ENCODE measurements around the gene NAT10.
"Not testable (repeated sequence)": the region's sequence is repeated elsewhere in the genome, so short reads cannot be mapped to it uniquely, and the experiment has no call there.

NAT10 gene

DNA sequence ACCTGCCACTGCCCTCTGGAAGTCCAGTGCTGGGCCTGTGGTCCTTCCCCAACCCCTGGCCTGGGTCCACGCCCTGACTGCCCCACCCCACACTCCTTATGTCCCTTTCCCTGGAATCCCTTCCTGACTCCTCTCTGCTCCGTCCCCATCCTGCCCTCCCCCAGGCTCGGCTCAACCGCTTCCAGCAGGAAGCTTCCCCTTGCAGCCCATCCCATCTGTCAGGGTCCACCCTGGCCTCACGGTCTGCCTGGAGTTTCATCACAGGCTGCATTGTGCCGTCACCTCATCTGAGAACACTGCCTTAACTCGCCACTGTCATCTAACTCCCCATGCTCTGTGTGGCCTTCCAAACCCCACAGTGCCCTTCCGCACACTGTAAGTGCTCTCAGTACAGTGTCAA lies 64.3 kb downstream of the NAT10 start:
- no peak for DNase-seq

DNA sequence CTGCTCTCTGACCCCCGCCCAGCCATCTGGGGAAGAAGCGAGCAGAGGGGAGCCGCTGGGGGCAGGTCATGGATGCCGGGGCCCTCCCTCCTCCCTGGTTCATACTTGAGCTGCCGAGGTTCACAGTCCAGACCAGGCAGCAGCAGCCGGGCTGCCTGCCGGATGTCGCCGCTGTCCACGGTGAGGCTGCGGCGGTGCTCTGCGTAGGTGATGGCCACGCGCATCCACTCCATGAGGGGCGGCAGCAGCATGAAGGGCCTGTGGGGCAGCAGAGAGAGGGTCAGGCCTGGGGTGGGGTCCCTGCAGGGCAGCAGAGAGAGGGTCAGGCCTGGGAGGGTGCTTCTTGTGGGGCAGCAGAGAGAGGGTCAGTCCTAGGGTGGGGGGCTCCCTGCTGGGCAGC lies 67.6 kb downstream of the NAT10 start:
- no peak for DNase-seq

DNA sequence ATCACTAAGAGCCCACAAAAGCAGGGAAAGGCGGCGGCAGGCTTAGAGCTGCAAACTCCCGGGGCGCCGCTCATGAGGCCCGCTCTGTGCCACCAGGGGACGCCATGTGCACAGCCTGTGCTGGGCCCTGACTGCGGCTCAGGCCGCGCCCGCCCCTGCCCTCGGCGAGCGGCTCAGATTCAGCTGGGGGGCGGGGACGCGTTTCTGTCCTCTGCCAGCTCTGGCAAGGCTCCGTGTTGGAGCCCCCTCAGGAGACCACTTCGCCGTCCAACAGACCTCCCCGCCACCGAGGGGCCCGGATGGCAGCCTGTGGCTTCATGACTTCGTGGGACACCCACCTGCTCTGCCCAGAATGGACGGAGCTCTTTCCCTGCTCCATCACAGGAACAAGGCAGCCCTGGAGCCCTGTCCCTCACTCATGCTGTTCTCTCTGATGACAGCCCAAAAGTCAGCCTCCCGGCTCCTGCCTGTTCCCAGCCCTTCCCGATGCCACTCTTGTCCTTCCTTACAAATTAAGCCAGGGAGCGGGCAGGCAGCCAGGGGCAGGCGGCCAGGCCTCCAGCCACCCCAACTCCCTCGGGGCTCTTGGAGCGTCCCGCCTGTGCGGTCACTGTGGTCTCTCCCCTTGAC lies 69.1 kb downstream of the NAT10 start:
- peak; percentile 64 for DNase-seq

DNA sequence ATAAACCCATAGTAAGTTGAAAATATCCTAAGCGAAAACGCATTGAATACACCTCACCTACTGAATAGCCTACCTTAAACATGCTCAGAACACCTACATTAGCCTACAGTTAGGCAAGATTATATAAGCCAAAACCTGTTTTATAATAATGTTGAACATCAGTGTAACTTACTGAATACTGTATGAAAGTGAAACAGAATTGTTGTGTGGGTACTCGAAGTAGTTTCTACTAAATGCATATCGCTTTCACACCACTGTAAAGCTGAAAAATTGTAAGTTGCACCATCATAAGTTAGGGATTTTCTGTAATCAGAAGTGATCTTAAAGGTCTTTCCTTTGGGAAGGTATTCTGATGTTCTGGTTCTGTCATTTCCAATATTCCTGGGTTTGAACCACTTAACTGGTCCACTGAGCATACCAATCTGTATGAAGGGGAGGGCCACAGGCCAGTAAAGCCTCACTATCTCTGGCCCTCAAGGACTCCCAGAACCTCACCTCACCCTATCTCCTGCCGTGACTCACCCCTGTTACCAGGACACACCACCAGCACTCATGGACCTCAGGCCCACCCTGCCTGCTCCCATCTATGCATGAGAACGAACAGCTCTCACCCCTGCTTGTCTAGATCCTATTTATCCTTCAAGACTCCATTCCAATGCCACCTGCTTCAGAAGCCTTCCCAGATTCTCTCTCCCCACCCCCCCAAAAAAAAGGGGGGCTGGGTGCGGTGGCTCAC lies 70.0 kb downstream of the NAT10 start:
- no peak for DNase-seq

DNA sequence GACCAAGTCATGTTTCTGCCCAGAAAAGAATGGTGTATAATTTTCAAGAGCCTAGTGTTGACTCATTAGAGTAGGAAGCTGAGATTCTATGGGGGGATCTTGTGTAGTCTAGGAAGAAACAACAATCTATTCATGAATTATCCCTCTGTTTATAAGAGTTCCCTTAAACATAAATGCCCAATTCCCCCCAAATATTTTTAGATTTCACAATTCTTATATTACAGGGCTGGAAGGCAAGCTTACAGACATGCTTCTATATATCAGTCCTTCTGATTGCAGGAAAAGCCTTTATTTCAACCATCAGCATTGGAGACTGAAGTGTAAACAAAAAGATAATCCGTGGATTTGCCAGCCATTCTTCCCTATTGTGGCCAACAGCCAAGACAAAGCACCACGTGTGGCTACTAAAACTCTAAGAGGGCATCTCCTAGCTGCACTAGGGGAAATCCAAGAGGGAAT lies 71.4 kb downstream of the NAT10 start:
- no peak for DNase-seq

DNA sequence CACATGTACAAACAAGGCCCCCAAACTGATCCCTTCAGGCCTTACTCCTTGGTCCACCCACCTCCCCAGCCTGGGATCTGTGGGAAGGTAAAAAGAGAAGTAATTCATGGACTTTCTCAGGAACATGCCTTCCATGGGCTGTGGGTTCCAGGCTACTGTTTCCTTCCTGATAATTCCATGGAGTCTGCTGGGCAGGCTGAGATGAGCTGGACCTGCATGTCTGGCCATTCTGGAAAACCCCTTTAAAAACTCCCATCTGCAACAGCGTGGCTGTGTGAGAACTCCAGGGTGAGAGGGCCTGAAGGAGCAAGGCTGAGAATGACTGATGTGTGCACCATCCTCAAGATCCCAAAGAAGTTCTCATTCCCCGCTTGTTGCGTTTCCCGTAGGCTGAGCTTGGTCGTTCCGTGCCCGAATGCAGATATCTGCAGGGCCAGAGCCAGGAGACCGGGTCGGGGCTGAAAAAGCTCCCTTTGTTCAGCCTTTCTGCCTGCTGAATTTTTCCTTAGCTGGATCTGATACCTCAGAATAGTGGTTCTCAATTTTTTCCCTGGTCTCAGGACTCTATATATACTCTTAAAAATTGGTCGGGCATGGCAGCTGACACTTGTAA lies 72.9 kb downstream of the NAT10 start:
- DNase-seq = no peak

DNA sequence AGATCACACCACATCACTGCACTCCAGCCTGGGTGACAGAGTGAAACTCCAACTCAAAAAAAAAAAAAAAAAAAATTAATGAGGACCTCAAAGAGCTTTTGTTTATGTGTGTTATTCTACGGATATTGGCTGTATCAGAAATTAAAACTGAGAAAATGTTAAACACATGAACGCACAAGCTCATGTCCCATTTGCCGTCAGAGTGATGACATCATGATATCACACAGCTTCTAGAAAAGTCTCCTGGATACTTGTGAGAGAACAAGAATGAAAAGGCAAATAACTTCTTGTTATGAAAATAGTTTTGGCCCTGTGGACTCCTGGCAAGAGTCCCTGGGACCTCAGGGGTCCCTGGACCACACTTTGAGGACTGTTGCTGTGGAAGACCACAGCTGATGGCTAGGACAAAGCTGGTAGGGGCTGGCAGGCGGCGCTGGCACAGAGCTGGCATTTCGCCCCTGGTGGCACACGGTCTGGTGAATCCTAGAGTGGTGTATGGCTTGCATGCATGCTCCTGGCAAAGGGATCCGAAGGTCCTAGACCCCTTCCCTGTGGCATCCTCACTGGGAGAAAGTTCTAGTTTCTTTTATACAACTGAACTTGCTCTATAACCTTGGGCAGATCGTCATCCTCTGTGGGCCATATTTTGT lies 73.7 kb downstream of the NAT10 start:
- no peak for DNase-seq

DNA sequence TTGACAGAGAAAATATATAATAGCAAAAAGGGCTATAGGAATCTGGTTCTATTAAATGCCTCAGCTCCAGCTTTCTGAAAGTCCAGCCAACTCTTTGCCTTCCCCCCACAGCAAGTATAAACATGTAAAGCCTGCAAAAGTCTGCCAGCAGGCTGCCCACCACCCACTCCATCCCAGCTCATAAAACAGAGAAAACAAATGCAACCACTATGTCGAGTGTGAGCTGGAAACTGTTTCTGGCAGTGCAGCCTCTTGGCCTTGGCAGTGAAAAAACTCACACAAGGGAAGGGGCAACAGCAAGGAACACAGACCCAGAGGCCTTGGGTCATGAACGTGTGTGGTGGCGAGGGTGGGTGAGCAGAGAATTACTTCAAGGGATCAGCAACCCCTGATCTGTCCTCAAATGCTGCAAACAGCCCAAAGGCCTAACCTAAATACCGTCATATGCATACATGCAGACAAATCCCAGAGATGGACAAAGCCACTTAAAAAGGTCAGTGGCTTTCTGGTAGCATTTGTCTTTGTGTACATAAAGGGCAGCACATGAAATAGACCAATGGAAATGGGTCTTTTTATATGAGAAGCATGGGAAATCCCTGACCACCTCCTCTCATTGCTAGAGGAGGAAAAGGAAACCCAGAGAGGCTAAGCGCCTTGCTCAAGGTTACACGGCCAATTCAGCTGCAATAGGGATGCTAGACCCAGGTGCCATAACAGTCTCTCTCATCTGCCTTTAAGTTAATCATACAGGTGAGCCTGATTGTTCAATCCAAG lies 74.8 kb downstream of the NAT10 start:
- DNase-seq = no peak

DNA sequence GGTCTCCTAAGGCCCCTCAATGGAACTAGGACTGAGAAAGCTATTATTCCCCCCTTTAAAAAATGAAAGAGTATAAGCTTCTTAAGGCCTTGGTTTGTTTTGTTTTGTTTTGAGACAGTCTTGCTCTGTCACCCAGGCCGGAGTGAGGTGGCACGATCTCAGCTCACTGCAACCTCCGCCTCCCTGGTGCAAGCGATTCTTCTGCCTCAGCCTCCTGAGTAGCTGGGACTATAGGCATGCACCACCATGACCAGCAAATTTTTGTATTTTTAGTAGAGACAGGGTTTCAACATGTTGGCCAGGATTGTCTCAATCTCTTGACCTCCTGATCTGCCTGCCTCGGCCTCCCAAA lies 75.4 kb downstream of the NAT10 start:
- not testable (repeated sequence) for DNase-seq

DNA sequence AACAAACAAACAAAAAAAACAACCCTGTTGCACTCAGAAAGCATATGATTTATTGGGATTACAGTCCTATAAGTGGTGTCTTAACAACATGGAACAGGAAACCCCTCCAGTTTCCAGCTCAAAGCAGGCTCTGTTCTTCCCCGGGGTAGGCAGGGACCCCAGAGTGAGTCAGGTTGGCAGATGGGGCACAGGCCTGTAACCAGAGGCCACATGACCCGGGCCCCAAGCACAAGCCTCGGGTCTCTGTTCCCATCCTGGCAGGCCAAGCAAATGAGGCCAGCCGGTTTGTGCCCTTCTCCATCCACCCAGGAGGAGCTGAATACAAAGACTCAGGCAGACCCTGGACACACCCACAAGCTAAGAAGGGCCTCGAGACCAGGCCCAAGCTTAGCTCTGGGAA lies 75.8 kb downstream of the NAT10 start:
- no peak for DNase-seq

DNA sequence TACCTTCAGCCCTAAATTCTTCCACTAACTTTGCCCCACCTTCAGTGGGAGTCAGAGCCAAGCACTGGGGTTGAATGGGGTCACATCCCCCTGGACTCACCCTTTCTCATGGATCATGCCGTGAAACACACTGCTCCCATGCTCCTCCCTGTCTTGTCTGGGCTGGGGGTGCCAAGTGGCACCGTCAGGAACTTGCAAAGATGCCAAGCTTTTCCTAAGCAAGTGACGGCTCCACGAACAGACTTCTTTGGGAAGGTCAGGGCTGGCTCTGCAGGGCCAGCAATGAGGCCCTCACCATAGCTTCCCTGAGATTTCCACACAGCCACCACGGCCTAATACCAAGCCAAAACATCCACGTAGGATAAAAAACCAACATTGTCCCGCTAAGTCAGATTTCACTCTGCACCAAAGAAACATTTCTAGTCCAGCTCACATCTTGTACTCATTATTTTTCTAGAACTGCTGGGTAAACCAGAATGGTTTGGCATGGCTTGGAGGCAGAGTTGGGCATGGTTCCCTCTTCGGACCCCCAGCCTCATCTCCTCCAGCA lies 76.5 kb downstream of the NAT10 start:
- no peak for DNase-seq

DNA sequence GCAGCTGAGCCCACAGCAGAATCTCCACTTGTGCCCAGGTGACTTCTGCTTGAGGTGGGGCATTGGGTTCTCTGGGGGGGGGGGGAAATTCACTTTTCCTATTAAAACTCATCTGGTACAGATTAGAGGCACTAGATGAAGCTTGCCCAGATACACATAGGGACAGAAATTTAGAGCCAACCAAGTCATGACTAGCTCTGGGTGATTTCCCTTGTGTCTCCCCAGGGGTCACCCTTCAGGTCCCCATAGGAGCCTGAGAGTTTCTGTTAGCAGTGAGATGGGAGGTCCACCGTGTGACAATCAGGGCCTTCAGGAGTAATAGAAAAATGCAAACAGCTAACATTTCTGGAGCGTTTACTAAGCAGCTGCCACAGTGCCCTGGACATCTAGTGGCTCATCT lies 77.0 kb downstream of the NAT10 start:
- DNase-seq = no peak

DNA sequence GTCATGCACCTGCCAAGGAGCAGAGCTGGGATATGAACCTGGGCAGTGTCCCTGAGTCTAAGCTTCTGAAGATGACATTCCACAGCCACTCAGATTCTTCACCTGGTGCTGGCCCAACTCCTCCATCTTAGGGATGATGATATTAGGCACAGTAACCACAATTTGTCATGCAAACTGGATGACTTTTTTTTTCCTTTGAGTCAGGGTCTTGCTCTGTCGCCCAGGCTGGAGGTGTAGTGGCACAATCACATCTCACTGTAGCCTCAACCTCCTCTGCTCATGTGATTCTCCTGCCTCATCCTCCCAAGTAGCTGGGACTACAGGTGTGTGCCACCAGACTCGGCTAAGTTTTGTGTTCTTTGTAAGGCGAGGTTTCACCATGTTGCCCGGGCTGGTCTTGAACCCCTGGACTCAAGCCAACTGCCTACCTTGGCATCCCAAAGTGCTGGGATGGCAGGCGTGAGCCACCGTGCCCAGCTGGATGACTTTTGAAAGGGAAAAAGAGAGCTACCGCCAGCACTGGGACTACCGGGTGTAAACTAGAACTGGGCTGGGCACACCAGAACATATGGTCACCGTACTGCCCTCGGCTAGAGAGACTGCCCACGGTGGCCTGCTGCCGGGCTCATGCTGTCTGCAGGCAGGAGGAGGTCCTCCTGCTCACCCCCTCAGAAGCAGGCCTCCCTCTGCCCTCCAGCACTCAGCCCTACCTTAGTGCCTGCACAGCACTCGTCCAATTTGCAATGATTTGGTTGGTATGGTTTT lies 77.7 kb downstream of the NAT10 start:
- DNase-seq = no peak

DNA sequence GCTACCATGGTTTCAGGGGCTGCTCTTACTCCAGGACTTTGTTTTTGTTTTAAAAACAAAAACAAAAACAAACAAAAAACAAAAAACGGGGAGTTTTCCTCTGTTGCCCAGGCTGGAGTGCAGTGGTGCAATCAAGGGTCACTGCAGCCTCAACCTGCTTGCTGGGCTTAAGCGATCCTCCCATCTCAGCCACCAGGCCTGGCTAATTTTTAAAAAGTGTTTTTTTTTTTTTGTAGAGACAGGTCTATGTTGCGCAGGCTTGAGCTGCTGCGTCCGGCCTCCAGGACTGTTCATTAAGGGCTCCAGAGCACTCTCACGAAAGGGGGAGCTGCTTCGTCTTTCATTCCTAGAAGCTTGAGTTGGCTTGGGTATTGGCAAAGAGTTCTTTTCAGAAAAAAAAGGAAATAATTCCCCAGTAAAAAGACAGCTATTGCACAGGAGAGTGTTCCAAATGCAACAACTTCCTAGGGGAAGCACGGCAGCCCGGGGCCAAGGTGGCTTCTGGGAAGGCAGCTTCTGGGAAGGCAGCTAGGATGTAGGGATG lies 78.5 kb downstream of the NAT10 start:
- DNase-seq = no peak

DNA sequence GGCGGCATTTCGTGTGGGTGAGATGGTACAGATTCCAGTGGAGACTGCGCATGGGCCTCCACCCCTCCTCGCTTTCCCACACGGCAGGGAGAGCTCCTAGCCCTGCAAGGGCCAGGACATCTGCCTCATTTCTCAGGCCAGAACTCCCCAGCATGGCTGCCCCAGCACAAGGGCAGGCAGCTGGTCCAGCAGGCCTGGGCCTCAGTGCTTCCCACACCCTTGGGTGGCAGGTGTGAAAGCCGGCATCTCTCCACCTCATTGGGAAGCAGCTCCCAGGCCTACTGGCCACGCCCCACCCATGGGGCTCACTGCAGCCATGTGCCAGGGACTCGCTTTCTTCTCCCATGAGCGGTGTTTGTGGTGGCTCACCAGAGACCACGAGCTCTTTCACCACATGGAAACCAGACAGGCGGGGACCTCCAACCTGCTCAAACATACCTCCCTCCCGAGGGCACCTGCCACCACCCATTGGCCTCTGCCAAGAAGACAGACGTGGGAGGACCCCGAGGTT lies 79.1 kb downstream of the NAT10 start:
- DNase-seq = no peak

DNA sequence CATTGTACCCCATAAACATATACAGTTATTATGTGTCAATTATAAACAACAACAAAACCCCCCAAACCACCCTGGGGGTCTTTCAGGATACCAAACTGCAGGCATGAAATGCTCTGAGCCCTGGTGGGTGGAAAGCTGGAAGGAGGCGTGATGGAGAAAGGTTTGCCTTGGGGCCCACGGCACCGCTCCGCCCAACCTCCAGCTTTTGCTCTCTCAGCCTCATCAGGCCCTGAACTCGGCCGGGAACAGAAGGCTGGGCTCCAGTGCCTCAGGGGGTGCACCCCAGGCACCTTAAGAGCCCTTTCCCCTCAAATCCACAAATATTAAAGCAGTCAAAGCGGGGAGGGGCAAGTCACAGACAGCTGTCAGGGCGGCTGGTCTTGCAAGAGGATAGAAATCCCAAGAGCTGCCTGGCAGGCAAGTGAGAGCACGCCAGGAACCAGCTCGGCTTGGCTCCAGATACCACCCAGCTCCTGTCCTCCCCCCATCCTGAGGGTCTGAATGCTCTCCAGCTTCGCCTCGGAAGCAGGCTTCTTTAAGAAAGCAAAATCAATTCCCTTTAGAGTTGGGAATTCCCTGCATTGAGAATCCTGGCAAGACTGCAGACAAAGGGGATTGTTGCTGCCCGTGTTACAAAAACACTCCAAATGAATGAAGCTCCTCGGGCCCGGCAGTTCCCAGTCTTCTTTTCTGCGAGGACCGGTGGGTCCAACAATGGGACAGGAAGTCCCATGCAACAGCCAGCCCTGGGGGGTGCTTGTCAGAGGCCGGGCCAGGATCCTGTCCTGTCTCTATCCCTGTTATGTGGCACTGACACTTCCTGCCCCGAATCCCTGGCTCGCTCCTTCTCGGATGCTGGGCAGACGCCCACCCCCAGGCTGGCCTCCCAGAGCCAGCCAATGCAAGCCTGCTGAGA lies 80.8 kb downstream of the NAT10 start:
- DNase-seq = no peak

DNA sequence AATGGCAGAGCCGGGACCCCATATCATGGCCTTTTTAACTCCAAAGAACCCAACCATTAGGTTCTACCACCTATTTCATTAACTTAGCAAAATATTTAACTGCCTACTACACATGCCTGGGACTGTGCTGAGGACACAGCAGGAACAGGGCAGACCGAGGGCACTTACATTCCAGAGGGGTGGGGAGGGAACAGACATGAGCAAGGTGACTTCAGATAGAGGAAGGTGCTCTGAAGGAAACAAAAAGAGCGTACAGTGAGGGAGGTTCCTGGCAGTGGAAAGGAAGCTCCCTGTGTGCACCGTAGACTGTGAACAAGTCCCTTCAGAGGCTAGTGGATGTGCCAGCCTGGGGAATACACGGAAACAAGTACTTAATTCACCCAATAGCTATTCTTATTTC lies 82.8 kb downstream of the NAT10 start:
- DNase-seq = no peak

DNA sequence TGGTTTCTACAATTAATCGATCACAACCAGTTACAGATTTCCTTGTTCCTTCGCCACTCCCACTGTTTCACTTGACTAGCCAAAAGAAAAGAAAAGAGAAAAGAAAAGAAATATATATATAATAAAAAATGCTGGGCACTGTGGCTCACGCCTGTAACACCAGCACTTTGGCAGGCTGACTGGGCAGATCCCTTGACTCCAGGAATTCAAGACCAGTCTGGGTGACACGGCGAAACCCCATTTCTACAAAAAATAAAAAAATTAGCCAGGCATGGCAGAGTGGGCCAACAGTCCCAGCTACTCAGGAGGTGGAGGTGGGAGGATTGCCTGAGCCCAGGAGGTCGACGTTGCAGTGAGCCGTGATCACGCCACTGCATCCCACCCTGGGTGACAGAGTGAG lies 83.8 kb downstream of the NAT10 start:
- DNase-seq = no peak

DNA sequence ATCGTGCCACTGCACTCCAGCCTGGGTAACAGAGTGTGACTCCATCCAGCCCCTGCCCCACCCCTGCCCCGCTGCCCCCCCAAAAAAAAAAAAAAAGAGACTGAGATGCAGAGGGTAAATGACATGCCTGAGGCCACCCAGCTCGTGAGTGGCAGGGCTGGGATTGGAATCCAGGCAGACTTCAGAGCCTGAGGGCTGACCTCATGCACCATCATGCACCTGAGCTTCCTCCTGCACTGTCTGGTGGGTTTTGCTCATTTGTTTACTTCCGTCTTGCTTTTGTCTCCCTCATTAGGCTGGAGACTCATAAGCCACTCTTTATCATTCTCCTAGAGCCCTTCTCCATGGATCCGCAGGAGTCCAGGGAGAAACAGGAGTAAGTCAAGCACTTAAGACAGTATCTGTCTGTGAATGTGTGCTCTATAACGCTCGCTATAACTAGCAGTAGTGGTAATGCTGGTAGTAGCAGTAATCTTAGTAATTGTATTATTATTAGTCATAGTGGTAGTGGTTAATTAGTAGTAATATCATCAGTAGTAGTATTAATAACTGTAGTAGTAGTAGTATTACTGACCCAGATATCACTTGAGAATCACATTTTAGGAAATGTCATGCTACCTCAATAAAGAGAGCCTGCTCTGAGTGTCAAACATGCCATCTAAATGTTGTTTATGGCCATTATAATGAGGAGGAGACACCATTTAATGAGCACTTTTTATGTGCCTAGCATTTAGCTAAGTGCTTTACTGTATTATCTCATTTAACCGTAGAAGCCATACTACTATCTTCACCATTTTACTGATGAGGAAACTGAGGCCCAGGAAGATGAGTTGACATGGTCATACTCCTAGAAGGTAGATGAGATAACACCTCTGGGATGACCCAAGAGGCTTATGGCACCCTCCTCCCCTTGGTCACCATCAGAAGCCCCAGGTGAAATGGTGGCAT lies 85.0 kb downstream of the NAT10 start:
- DNase-seq = no peak
